Vagina (tissue), 2 donors: ENCODE results near the gene HES4. TPM values are rescaled to one million over a fixed set of nuclear protein-coding genes. Genes with fewer than 3 reads are reported as not detected.

Experiments
- DNase-seq, 2 donors: peaks; one replicate each; pipeline ENCODE4 v3.0.0-alpha.2; 2017; ENCODE audit errors: extremely low spot score in 2 of 2
- H3K27ac ChIP-seq: fragments of 200-600 bp; sonication (generic); one replicate; pipeline ENCODE4 v1.5.1; 2019
- H3K27me3 ChIP-seq: fragments of 200-600 bp; sonication (generic); one replicate; pipeline ENCODE4 v1.5.1; 2019
- H3K36me3 ChIP-seq, 2 donors: fragments of 200-600 bp; sonication (generic); one replicate each; pipeline ENCODE4 v1.5.1; 2017 to 2019
- H3K4me1 ChIP-seq: fragments of 200-600 bp; sonication (generic); one replicate; pipeline ENCODE4 v1.5.1; 2019
- H3K4me3 ChIP-seq, 2 donors: fragments of 200-600 bp; sonication (generic); 1 replicate in 1 of 2; 2 replicates in 1 of 2; pipeline ENCODE4 v1.5.1; 2016 to 2019
- H3K9me3 ChIP-seq: fragments of 200-600 bp; sonication (generic); one replicate; pipeline ENCODE4 v1.5.1; 2019
- POLR2A ChIP-seq, 2 donors: fragments of 450-650 bp; IDR thresholded peaks; one replicate each; pipeline ENCODE4 v1.6.1; 2017; ENCODE audit warnings: antibody characterized with exemption in 2 of 2, mild to moderate bottlenecking in 2 of 2, moderate library complexity in 2 of 2
- POLR2AphosphoS5 ChIP-seq, 2 donors: sonication (generic); formaldehyde crosslinking; IDR thresholded peaks; one replicate each; pipeline ENCODE4 v1.9.0; 2017; ENCODE audit warnings: antibody characterized with exemption in 2 of 2, mild to moderate bottlenecking in 2 of 2, low read depth in 1 of 2; ENCODE audit not compliant: insufficient read depth in 1 of 2
- intact Hi-C: fragments of 100-400 bp; cut with DNase I; formaldehyde crosslinking; loops from one replicate; pipeline ENCODE4 v1.15.1; 2023
- small RNA-seq: library from RNA; depleted of rRNA; stranded (forward); fragments of <200 nt; gene quantifications from one replicate; pipeline ENCODE3, GENCODE V24; 2016
- total RNA-seq: library from RNA; depleted of rRNA; stranded (reverse); fragments of >200 nt; gene quantifications from one replicate; pipeline ENCODE4 v1.2.3, GENCODE V29; 2016
- TF ChIP-seq, protein P1 (sequence below), 3 experiments: fragments of 450-650 bp in 2 of 3; fragments of 200-600 bp in 1 of 3; sonication (generic) in 1 of 3; IDR thresholded peaks; one replicate each; pipeline ENCODE4 v1.5.1; 2017 to 2019; ENCODE audit warnings: antibody characterized with exemption in 3 of 3, mild to moderate bottlenecking in 2 of 3, moderate library complexity in 2 of 3

HES4 gene
- total RNA-seq, 1 donor from 2014 or later, result 34.6 TPM

DNA sequence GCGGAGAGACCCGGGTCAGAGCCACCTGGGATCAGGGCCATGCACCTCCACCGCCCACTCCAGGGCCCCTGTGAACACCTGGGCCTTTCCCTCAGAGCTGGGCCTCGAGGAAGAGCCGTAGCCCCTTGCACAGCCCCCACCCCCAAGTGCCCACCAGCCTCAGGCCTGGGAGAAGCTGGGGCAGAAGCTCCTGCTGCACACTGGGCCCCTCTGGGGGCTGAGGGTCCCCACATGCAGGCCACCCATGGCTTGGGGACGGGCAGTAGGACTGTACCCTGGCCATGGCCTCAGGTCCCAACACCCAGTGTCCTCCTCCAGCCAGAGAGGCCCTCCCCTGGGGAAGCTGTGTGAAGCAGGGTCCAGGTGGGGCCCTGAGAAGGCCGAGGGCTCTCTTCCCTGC is 47.3 kb downstream of the HES4 start:
- Histone ChIP-seq H3K36me3 (peaks cover 0 to 87% of the 10 kb centered on the region in 2 donors), H3K27ac (no peak overlapping the region), H3K4me3 (no peak overlapping the region), H3K4me1 (peaks cover 6% of the 10 kb centered on the region), H3K27me3 (no peaks in the 10 kb centered on the region), H3K9me3 (no peaks in the 10 kb centered on the region)
- TF ChIP-seq POLR2A (IDR thresholded peaks at IDR 0.05), result no peak
- TF ChIP-seq, protein P1, sequence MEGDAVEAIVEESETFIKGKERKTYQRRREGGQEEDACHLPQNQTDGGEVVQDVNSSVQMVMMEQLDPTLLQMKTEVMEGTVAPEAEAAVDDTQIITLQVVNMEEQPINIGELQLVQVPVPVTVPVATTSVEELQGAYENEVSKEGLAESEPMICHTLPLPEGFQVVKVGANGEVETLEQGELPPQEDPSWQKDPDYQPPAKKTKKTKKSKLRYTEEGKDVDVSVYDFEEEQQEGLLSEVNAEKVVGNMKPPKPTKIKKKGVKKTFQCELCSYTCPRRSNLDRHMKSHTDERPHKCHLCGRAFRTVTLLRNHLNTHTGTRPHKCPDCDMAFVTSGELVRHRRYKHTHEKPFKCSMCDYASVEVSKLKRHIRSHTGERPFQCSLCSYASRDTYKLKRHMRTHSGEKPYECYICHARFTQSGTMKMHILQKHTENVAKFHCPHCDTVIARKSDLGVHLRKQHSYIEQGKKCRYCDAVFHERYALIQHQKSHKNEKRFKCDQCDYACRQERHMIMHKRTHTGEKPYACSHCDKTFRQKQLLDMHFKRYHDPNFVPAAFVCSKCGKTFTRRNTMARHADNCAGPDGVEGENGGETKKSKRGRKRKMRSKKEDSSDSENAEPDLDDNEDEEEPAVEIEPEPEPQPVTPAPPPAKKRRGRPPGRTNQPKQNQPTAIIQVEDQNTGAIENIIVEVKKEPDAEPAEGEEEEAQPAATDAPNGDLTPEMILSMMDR (IDR thresholded peaks at IDR 0.05), result no peak
- TF ChIP-seq POLR2AphosphoS5 (IDR thresholded peaks at IDR 0.05; ENCODE audit: insufficient read depth in 1 of 2, low read depth in 1 of 2), result no peak
- intact Hi-C loops, result no loop called here
- no peak for DNase-seq

DNA sequence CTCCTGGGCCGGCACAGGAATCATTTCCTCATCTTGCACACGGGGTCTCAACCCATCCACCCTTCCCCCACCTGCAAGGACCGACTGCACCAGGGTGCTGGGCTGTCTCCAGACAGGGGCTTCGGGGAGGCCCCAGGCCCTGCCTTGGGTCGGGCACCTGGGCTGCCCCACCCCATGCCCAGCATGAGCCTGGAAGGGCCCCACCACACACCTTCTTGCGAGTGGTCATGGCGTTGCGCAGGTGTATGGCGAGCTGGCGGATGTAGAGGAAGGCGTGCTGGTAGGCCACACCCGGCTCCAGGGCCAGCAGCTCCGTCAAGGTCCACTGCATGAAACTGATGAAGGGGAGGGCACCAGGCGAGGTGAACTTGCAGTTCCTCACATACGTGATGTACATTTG is 47.7 kb downstream of the HES4 start:
- H3K4me3 ChIP-seq, result no peak overlapping the region
- no peak for DNase-seq
- TF ChIP-seq POLR2A (IDR thresholded peaks at IDR 0.05) (no peak), POLR2AphosphoS5 (IDR thresholded peaks at IDR 0.05; ENCODE audit: insufficient read depth in 1 of 2, low read depth in 1 of 2) (no peak)
- TF ChIP-seq, protein P1 (IDR thresholded peaks at IDR 0.05), result no peak
- H3K27me3 ChIP-seq, result no peaks in the 10 kb centered on the region
- H3K27ac ChIP-seq, result no peak overlapping the region
- peaks cover 0 to 87% of the 10 kb centered on the region in 2 donors for H3K36me3 ChIP-seq
- intact Hi-C loops, result no loop called here
- peaks cover 2% of the 10 kb centered on the region for H3K4me1 ChIP-seq
- no peaks in the 10 kb centered on the region for H3K9me3 ChIP-seq

DNA sequence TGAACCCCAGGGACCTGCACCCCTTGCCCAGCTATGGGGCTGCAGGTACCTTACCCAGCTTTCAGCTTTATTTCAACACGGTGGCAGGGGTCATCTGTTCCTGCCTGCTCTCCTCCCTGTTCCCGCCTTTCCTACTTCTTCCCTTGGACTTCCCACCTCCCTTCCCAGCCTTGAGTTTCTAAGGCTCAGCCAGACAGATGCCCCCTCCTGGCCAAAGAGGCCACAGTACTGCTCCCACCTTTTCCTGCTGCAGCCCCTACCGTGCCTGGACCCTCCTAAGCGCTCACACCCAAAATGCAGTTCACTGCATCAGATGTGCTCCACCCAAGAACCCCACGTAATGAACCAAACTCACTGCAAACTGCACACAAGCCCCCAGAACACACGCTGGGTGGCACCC is 48.5 kb downstream of the HES4 start:
- H3K36me3 ChIP-seq, result peaks cover 0 to 89% of the 10 kb centered on the region in 2 donors
- TF ChIP-seq POLR2A (IDR thresholded peaks at IDR 0.05) (no peak), POLR2AphosphoS5 (IDR thresholded peaks at IDR 0.05; ENCODE audit: insufficient read depth in 1 of 2, low read depth in 1 of 2) (no peak)
- TF ChIP-seq, protein P1 (IDR thresholded peaks at IDR 0.05), result no peak
- no peaks in the 10 kb centered on the region for H3K9me3 ChIP-seq
- intact Hi-C loops, result no loop called here
- H3K27ac ChIP-seq, result no peak overlapping the region
- no peaks in the 10 kb centered on the region for H3K4me1 ChIP-seq
- H3K4me3 ChIP-seq, result no peak overlapping the region
- H3K27me3 ChIP-seq, result no peaks in the 10 kb centered on the region
- DNase-seq, result no peak

DNA sequence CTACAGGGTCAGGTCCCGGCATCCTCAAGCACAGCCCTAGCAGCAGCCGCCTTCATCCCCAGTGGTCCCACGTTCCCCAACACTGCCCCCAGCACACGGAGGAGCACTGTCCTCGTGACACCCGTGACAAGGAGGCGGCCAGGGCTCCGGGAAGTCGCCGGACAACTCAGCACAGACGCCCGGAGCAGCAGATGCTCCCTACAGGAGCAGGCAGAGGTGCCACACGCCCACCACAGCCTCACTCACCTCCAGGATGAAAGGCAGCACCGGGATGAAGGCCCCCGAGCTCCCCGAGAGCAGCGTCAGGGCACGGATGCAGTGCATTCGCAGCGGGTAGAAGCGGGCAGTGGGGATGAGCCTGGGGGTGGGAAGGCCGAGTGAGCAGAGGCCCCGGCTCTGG is 49.0 kb downstream of the HES4 start:
- no peaks in the 10 kb centered on the region for H3K4me1 ChIP-seq
- H3K4me3 ChIP-seq, result no peak overlapping the region
- no peak overlapping the region for H3K27ac ChIP-seq
- H3K9me3 ChIP-seq, result no peaks in the 10 kb centered on the region
- TF ChIP-seq, protein P1 (IDR thresholded peaks at IDR 0.05), result no peak
- TF ChIP-seq POLR2A (IDR thresholded peaks at IDR 0.05) (no peak), POLR2AphosphoS5 (IDR thresholded peaks at IDR 0.05; ENCODE audit: insufficient read depth in 1 of 2, low read depth in 1 of 2) (no peak)
- no peaks in the 10 kb centered on the region for H3K27me3 ChIP-seq
- peaks cover 0 to 85% of the 10 kb centered on the region in 2 donors for H3K36me3 ChIP-seq
- intact Hi-C loops, result no loop called here
- no peak for DNase-seq

DNA sequence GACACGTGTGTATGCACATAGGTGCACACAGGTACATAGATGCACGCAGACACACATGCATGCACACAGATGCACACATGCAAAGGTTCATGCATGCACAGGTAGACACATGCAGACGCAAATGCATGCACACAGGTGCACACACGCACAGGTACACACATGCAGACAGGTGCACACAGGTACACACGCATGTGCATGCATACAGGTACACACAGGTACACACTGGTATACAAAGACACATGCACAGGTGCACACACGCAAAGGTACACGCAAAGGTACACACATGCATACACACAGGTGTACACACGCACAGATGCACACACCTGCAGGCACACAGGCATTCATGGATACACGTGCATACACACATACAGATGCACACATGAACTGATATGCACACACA is 49.6 kb downstream of the HES4 start:
- no peak for DNase-seq
- intact Hi-C loops, result no loop called here
- H3K9me3 ChIP-seq, result no peaks in the 10 kb centered on the region
- no peak overlapping the region for H3K27ac ChIP-seq
- no peaks in the 10 kb centered on the region for H3K27me3 ChIP-seq
- H3K36me3 ChIP-seq, result peaks cover 0 to 79% of the 10 kb centered on the region in 2 donors
- no peaks in the 10 kb centered on the region for H3K4me1 ChIP-seq
- H3K4me3 ChIP-seq, result no peak overlapping the region
- TF ChIP-seq, protein P1 (IDR thresholded peaks at IDR 0.05), result no peak
- no peak for TF ChIP-seq POLR2A (IDR thresholded peaks at IDR 0.05)
- no peak for TF ChIP-seq POLR2AphosphoS5 (IDR thresholded peaks at IDR 0.05; ENCODE audit: insufficient read depth in 1 of 2, low read depth in 1 of 2)

Small RNA genes within 50 kb of the gene (small RNA-seq; reads per million reads assigned to genes)
- not detected for gene AL645608.3

Other genes starting within 250 kb of the HES4 start
- gene SAMD11, start 76.2 kb downstream of the HES4 start, total RNA-seq, result 33.9 TPM
- gene NOC2L, start 40.8 kb downstream of the HES4 start, total RNA-seq, result 42.5 TPM
- 19.6 TPM for gene KLHL17, start 39.5 kb downstream of the HES4 start, total RNA-seq
- gene PLEKHN1, start 33.6 kb downstream of the HES4 start, total RNA-seq, result 15.2 TPM
- gene PERM1, start 18.0 kb downstream of the HES4 start, total RNA-seq, result not detected
- gene ISG15, start 13.4 kb upstream of the HES4 start, total RNA-seq, result 29.0 TPM
- gene AGRN, start 20.0 kb upstream of the HES4 start, total RNA-seq, result 25.5 TPM
- gene RNF223, start 74.2 kb upstream of the HES4 start, total RNA-seq, result 4.9 TPM
- gene C1orf159, start 116.0 kb upstream of the HES4 start, total RNA-seq, result 11.8 TPM
- gene TTLL10, start 173.8 kb upstream of the HES4 start, total RNA-seq, result not detected
- 4.4 TPM for gene TNFRSF18, start 206.5 kb upstream of the HES4 start, total RNA-seq
- gene TNFRSF4, start 214.1 kb upstream of the HES4 start, total RNA-seq, result not detected
- 74.2 TPM for gene SDF4, start 231.9 kb upstream of the HES4 start, total RNA-seq
- gene B3GALT6, start 232.1 kb upstream of the HES4 start, total RNA-seq, result 11.0 TPM
- gene C1QTNF12, start 246.6 kb upstream of the HES4 start, total RNA-seq, result not detected